ENCODE data around the gene LRRK1. TPM values are rescaled to one million over a fixed set of nuclear protein-coding genes. Genes with fewer than 3 reads are reported as not detected.

Gene LRRK1
- polyA plus RNA-seq, 1 donor (not counting 4 experiments of a cell fraction or from before 2014, with no cell fraction given): 6.2 TPM

- DNase-seq (ENCODE audit: low read depth, low spot score): no peak
- Histone ChIP-seq H3K79me2 (ENCODE audit: control insufficient read depth, insufficient read depth, low read length) (no peaks in the 10 kb centered on the region), H3K4me3 (ENCODE audit: control insufficient read depth in 2 of 3, extremely low read depth in 1 of 3, insufficient read depth in 2 of 3, low read depth in 1 of 3, low read length in 3 of 3) (no peak overlapping the region), H3K36me3 (ENCODE audit: control insufficient read depth in 2 of 2, extremely low read depth in 1 of 2, insufficient read depth in 2 of 2, low read length in 2 of 2) (peaks cover 0 to 3% of the 10 kb centered on the region in 2 experiments), H3K27ac (ENCODE audit: control insufficient read depth, insufficient read depth, low read length) (no peak overlapping the region), H3K4me1 (ENCODE audit: control insufficient read depth, extremely low read depth, insufficient read depth, low read length) (no peaks in the 10 kb centered on the region), H3K4me2 (ENCODE audit: control insufficient read depth, extremely low read depth, insufficient read depth, low read depth, low read length) (no peak overlapping the region), H3K9ac (ENCODE audit: control insufficient read depth, extremely low read depth, insufficient read depth, low read length) (no peak overlapping the region), H3K9me1 (ENCODE audit: control insufficient read depth, extremely low read depth, insufficient read depth, low read length) (no peaks in the 10 kb centered on the region), H3K27me3 (ENCODE audit: control insufficient read depth, extremely low read depth, insufficient read depth, low read length) (no peaks in the 10 kb centered on the region), H4K20me1 (ENCODE audit: control insufficient read depth, extremely low read depth, insufficient read depth, low read length) (no peaks in the 10 kb centered on the region), H3K9me3 (ENCODE audit: control insufficient read depth, low read depth, low read length) (no peaks in the 10 kb centered on the region), H2AFZ (ENCODE audit: control insufficient read depth, low read length) (no peak overlapping the region)
- TF ChIP-seq CTCF (optimal IDR thresholded peaks at IDR 0.05 in 1 of 3, IDR thresholded peaks at IDR 0.05 in 1 of 3, conservative IDR thresholded peaks at IDR 0.05 in 1 of 3; ENCODE audit: extremely low read depth in 1 of 3, insufficient read depth in 2 of 3, low read length in 3 of 3): no peak
- TF ChIP-seq EZH2 (IDR thresholded peaks at IDR 0.05; ENCODE audit: low read length): no peak
- FAIRE-seq: no peak
- dilution Hi-C loops (cut with MboI; ENCODE audit: extremely low pct_ligation_motif_present, low sequenced_read_pairs): no loop called here
Measured at GRCh38 chr15:100983221-100983620, 64.1 kb downstream of the LRRK1 start.

DNA sequence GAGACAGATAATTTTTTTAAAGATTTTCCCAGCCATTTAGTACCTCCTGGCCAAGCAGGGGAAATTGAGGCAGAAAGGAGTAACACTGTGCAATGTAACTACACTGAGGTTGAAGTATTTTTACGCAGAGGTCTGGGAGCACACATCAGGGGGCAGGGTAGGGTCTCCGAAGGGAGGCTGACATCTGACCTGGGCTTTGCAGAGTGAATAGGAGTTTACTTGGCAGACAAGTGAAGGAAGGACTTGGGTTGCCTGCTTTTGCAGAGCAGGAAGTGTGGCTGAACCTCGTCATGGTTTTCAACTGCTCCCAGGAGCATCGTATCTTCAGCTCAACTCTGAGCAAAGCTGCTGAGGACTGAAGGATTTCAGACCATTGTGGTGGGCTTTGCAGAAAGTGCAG lies 66.2 kb downstream of the LRRK1 start:
- no peak for FAIRE-seq
- H3K36me3 ChIP-seq (ENCODE audit: control insufficient read depth in 2 of 2, extremely low read depth in 1 of 2, insufficient read depth in 2 of 2, low read length in 2 of 2): peaks cover 5 to 7% of the 10 kb centered on the region in 2 experiments
- no peaks in the 10 kb centered on the region for H3K79me2 ChIP-seq (ENCODE audit: control insufficient read depth, insufficient read depth, low read length)
- H3K4me1 ChIP-seq (ENCODE audit: control insufficient read depth, extremely low read depth, insufficient read depth, low read length): no peaks in the 10 kb centered on the region
- H4K20me1 ChIP-seq (ENCODE audit: control insufficient read depth, extremely low read depth, insufficient read depth, low read length): no peaks in the 10 kb centered on the region
- no peak overlapping the region for H2AFZ ChIP-seq (ENCODE audit: control insufficient read depth, low read length)
- H3K27ac ChIP-seq (ENCODE audit: control insufficient read depth, insufficient read depth, low read length): no peak overlapping the region
- no peak overlapping the region for H3K4me3 ChIP-seq (ENCODE audit: control insufficient read depth in 2 of 3, extremely low read depth in 1 of 3, insufficient read depth in 2 of 3, low read depth in 1 of 3, low read length in 3 of 3)
- no peak overlapping the region for H3K9ac ChIP-seq (ENCODE audit: control insufficient read depth, extremely low read depth, insufficient read depth, low read length)
- no peak for TF ChIP-seq EZH2 (IDR thresholded peaks at IDR 0.05; ENCODE audit: low read length)
- TF ChIP-seq CTCF (optimal IDR thresholded peaks at IDR 0.05 in 1 of 3, IDR thresholded peaks at IDR 0.05 in 1 of 3, conservative IDR thresholded peaks at IDR 0.05 in 1 of 3; ENCODE audit: extremely low read depth in 1 of 3, insufficient read depth in 2 of 3, low read length in 3 of 3): no peak
- DNase-seq (ENCODE audit: low read depth, low spot score): no peak
- no peak overlapping the region for H3K4me2 ChIP-seq (ENCODE audit: control insufficient read depth, extremely low read depth, insufficient read depth, low read depth, low read length)
- no peaks in the 10 kb centered on the region for H3K9me3 ChIP-seq (ENCODE audit: control insufficient read depth, low read depth, low read length)
- dilution Hi-C loops (cut with MboI; ENCODE audit: extremely low pct_ligation_motif_present, low sequenced_read_pairs): no loop called here
- no peaks in the 10 kb centered on the region for H3K9me1 ChIP-seq (ENCODE audit: control insufficient read depth, extremely low read depth, insufficient read depth, low read length)
- H3K27me3 ChIP-seq (ENCODE audit: control insufficient read depth, extremely low read depth, insufficient read depth, low read length): no peaks in the 10 kb centered on the region
